Adrenal gland (tissue), 5 donors: Measurements from ENCODE around the gene PRKAR1B.

Experiments
- POLR2A ChIP-seq, 2 donors: fragments of 450-650 bp; IDR thresholded peaks; one replicate each; pipeline ENCODE4 v1.6.1; 2017; ENCODE audit warnings: antibody characterized with exemption in 2 of 2, mild to moderate bottlenecking in 2 of 2, moderate library complexity in 1 of 2
- TF ChIP-seq, protein P1 (sequence below), 6 experiments: fragments of 450-650 bp in 4 of 6; fragments of 200-600 bp in 2 of 6; sonication (generic) in 1 of 6; IDR thresholded peaks; 1 replicate in 5 of 6; 2 replicates in 1 of 6; pipeline versions ENCODE4 v1.5.1 to v1.8.0; 2016 to 2021; ENCODE audit warnings: antibody characterized with exemption in 6 of 6, mild to moderate bottlenecking in 2 of 6, moderate library complexity in 1 of 6
- donor health status: DM: no; HTN: no; CAD: no.

DNA sequence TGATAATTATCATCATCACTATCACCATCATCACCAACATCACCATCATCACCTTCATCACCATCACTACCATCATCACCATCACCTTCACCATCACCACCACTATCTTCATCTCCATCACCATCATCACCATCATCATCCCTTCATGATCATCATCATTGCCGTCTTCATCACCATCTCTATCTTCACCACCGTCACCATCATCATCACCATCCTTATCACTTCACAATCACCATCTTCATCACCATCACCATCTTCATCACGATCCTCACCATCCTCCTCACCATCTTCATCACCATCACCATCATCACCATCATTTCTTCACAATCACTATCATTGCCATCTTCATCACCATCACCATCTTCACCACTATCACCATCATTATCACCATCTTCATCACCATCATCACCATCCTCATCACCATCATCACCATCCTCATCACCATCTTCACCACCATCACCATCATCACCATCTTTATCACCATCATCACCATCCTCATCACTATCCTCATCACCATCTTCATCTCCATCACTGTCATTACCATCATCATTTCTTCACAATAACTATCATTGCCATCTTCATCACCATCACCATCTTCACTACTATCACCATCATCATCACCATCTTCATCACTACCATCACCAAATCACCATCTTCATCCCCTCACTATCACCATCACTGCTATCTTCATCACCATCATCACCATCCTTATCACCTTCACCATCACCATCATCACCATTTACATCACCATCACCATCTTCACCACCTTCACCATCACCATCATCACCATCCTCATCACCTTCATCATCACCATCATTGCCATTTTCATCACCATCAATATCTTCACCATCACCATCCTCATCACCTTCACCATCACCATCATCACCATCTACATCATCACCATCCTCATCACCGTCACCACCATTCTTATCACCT, 73.0 kb downstream of the PRKAR1B start:
- TF ChIP-seq POLR2A (IDR thresholded peaks at IDR 0.05), result no peak
- TF ChIP-seq, protein P1, sequence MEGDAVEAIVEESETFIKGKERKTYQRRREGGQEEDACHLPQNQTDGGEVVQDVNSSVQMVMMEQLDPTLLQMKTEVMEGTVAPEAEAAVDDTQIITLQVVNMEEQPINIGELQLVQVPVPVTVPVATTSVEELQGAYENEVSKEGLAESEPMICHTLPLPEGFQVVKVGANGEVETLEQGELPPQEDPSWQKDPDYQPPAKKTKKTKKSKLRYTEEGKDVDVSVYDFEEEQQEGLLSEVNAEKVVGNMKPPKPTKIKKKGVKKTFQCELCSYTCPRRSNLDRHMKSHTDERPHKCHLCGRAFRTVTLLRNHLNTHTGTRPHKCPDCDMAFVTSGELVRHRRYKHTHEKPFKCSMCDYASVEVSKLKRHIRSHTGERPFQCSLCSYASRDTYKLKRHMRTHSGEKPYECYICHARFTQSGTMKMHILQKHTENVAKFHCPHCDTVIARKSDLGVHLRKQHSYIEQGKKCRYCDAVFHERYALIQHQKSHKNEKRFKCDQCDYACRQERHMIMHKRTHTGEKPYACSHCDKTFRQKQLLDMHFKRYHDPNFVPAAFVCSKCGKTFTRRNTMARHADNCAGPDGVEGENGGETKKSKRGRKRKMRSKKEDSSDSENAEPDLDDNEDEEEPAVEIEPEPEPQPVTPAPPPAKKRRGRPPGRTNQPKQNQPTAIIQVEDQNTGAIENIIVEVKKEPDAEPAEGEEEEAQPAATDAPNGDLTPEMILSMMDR (IDR thresholded peaks at IDR 0.05), result no peak
